Measurements from ENCODE around the gene MALRD1. TPM values are rescaled to one million over a fixed set of nuclear protein-coding genes. Genes with fewer than 3 reads are reported as not detected.

Gene MALRD1
- total RNA-seq, 4 donors from 2014 or later, result 0.50 to 2.8 (median 1.6) TPM

DNA sequence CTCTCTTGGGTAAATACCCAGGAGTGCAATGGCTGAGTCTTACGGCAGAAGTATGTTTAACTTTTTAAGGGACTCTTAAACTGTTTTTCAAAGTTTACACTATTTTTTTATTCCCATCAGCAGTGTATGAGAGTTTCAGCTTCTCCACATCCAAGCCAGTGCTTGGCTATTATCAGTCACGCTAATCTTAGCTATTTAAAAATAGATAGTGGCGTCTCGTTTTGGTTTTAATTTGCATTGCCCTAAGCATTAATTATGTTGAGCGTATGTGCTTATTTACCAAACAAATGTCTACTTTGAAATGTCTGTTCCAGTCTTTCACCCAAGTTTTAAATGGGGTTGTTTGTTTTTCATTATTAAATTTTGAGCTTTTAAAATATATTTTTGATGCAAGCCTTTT lies 164.0 kb downstream of the MALRD1 start:
- no peaks in the 10 kb centered on the region for H3K9me3 ChIP-seq
- no peak for ATAC-seq
- H3K4me1 ChIP-seq, result no peaks in the 10 kb centered on the region
- no peak overlapping the region for H3K27ac ChIP-seq
- no peaks in the 10 kb centered on the region for H3K36me3 ChIP-seq
- WGBS, 2 donors (ENCODE audit: low coverage in 1 of 2), result 19 to 54% methylated on average over 5 of the region's 5 CpGs
- H3K27me3 ChIP-seq, result no peaks in the 10 kb centered on the region
- no peak for TF ChIP-seq POLR2AphosphoS5 (IDR thresholded peaks at IDR 0.05)
- no peak for TF ChIP-seq POLR2A (IDR thresholded peaks at IDR 0.05)
- TF ChIP-seq EP300 (IDR thresholded peaks at IDR 0.05), result no peak
- TF ChIP-seq CTCF (IDR thresholded peaks at IDR 0.05), result no peak
- H3K4me3 ChIP-seq, result no peak overlapping the region

GRCh38 chr10:19221216-19221615 lies 172.6 kb downstream of the MALRD1 start:
- no peak overlapping the region for H3K4me3 ChIP-seq
- no peak for ATAC-seq
- no peaks in the 10 kb centered on the region for H3K27me3 ChIP-seq
- no peaks in the 10 kb centered on the region for H3K36me3 ChIP-seq
- TF ChIP-seq POLR2A (IDR thresholded peaks at IDR 0.05), result no peak
- no peaks in the 10 kb centered on the region for H3K9me3 ChIP-seq
- no peaks in the 10 kb centered on the region for H3K4me1 ChIP-seq
- H3K27ac ChIP-seq, result no peak overlapping the region
- WGBS, 2 donors (ENCODE audit: low coverage in 1 of 2), result 64 to 67% methylated on average over 1 to 3 of the region's 3 CpGs

DNA sequence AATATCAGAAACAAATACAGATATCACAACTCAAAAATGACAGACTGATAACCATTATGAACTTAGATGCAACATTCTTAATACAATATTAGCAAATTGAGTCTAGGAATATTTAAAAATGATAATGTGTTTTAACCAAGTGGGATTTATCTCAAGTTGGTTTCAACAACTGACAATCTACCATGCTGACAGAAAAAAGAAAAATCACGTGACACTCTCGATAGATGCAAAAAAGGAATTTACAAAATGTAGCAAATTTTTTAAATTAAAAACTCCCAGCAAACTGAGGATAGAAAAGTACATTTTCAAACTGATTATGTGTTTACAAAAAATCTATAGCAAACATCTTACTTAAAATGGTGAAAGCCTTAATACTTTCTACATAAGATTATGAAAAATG lies 177.4 kb downstream of the MALRD1 start:
- no peaks in the 10 kb centered on the region for H3K36me3 ChIP-seq
- H3K9me3 ChIP-seq, result no peaks in the 10 kb centered on the region
- H3K27me3 ChIP-seq, result no peaks in the 10 kb centered on the region
- H3K4me3 ChIP-seq, result no peak overlapping the region
- H3K4me1 ChIP-seq, result no peaks in the 10 kb centered on the region
- no peak overlapping the region for H3K27ac ChIP-seq
- TF ChIP-seq POLR2AphosphoS5 (IDR thresholded peaks at IDR 0.05), result no peak
- TF ChIP-seq CTCF (IDR thresholded peaks at IDR 0.05), result no peak
- no peak for TF ChIP-seq EP300 (IDR thresholded peaks at IDR 0.05)
- TF ChIP-seq POLR2A (IDR thresholded peaks at IDR 0.05), result no peak
- ATAC-seq, result no peak
- 85 to 94% methylated on average over 2 of the region's 2 CpGs for WGBS, 2 donors (ENCODE audit: low coverage in 1 of 2)

- no peak for TF ChIP-seq POLR2AphosphoS5 (IDR thresholded peaks at IDR 0.05)
- 80 to 83% methylated on average over 1 of the region's 1 CpG for WGBS, 2 donors (ENCODE audit: low coverage in 1 of 2)
- no peak for ATAC-seq
- H3K4me1 ChIP-seq, result no peaks in the 10 kb centered on the region
- H3K27ac ChIP-seq, result no peak overlapping the region
- H3K27me3 ChIP-seq, result no peaks in the 10 kb centered on the region
- no peak overlapping the region for H3K4me3 ChIP-seq
- peaks cover 0 to 2% (median 0%) of the 10 kb centered on the region in 3 donors for H3K9me3 ChIP-seq
- H3K36me3 ChIP-seq, result no peaks in the 10 kb centered on the region
Measured at GRCh38 chr10:19231034-19231433, 182.4 kb downstream of the MALRD1 start.

DNA sequence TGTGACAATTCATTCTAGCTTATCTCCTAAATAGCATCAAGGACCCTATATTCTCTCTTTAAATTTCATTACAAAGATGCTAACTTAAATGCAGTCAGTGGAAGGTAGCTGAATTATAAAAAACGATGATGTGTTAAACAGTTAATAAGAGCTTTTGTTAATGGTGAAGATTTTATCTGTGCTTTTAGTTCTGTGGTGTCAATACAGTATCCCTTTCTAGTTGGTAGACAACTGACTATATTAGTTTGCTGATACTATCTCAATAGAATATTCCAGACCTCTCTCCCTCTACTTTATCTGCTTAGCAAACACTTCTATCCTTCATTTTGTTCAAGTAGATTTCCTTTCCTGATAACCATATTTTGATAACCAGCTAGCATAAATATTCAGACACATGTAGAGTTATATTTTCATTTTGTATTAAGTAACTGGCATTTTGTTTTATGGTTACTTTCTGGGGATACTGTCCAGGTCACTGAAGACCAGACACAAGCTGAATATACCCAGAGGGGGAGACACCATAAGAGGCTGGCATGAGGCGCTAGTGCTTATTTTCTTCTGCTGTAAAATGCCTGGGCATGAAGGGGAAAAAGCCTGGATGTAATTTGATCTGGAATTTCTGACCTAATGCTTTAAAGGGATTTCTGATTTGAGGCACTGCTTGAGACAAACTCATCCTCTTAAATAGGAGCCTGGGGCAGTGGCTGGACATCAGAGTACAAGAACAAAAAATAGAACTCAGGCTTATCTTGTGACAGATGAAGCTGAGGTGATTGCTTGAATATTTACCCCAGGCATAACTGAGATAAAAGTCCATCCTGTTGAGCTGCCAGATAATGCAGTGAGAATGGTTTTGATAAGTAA lies 197.5 kb downstream of the MALRD1 start:
- TF ChIP-seq EP300 (IDR thresholded peaks at IDR 0.05) (no peak), POLR2AphosphoS5 (IDR thresholded peaks at IDR 0.05) (no peak), CTCF (IDR thresholded peaks at IDR 0.05) (no peak), POLR2A (IDR thresholded peaks at IDR 0.05) (no peak)
- ATAC-seq, result no peak
- 74 to 89% methylated on average over 2 of the region's 2 CpGs for WGBS, 2 donors (ENCODE audit: low coverage in 1 of 2)
- H3K9me3 ChIP-seq, result no peaks in the 10 kb centered on the region
- H3K27me3 ChIP-seq, result no peaks in the 10 kb centered on the region
- no peaks in the 10 kb centered on the region for H3K4me1 ChIP-seq
- no peaks in the 10 kb centered on the region for H3K36me3 ChIP-seq
- no peak overlapping the region for H3K4me3 ChIP-seq
- H3K27ac ChIP-seq, result no peak overlapping the region

DNA sequence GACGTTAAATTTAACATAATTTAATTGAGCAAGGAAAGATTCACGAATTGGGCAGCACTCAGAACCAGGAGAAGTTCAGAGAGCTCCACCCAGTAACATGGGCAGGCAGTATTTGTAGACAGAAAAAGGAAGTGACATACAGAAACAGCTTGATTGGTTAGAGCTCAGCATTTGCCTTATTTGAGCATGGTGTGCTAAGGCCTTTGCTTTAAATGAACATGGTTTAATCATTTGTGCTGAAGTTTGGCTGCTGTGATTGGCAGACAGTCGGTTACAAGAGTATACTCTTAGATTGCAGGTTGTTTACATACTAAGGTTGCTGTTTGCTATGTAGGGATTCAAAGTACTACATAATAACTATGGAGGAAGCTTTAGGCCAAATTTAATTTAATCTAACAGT lies 199.2 kb downstream of the MALRD1 start:
- no peaks in the 10 kb centered on the region for H3K4me1 ChIP-seq
- TF ChIP-seq POLR2AphosphoS5 (IDR thresholded peaks at IDR 0.05) (no peak), EP300 (IDR thresholded peaks at IDR 0.05) (no peak)
- no peaks in the 10 kb centered on the region for H3K36me3 ChIP-seq
- 77 to 100% methylated on average over 1 to 3 of the region's 3 CpGs for WGBS, 2 donors (ENCODE audit: low coverage in 1 of 2)
- no peak for ATAC-seq
- no peaks in the 10 kb centered on the region for H3K27me3 ChIP-seq
- no peak overlapping the region for H3K27ac ChIP-seq
- no peak overlapping the region for H3K4me3 ChIP-seq
- no peaks in the 10 kb centered on the region for H3K9me3 ChIP-seq
